ENCODE results near the gene SH3PXD2A. TPM values are rescaled to one million over a fixed set of nuclear protein-coding genes. Genes with fewer than 3 reads are reported as not detected.

Gene SH3PXD2A
- total RNA-seq, 2 experiments from 2014 or later, result 14.8 to 16.0 TPM

DNA sequence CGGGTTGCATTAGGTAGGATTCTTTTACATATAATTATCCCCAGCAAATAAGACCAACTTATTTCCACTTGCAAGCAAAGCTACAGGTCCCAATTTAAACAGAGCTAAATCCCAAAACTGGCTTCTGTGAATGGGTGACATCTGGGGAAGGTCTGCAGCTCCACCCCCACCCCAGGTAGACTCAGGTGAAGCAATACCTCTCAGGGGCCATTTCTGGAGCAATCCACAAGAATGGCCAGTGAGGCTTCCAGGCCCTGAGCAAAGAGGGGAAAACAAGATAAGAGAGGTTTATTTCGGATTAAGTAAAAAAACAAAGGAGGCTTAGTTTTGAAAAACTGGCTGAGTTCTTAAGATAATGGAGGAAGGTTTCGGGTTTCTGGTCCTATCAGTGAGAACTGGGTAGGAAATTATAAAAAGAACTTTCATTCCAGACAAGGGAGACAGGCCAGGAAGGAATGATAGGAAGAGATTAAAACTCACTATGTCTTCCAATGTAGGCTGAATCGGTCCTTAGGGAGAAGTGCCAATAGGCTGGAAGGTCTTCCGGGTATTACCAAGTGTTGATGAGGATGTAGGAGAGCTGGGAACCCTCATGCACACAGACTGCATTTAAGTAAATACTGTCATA is 25.4 kb downstream of the SH3PXD2A start:
- DNase-seq, result no peak
- Mint-ChIP-seq H3K4me1 (no peaks in the 10 kb centered on the region), H3K27ac (no peak overlapping the region), H3K27me3 (peaks cover 12% of the 10 kb centered on the region), H3K4me3 (no peak overlapping the region), H3K9me3 (no peaks in the 10 kb centered on the region), H3K36me3 (no peaks in the 10 kb centered on the region)
- POLR2A ChIA-PET, result no interaction called here
- ATAC-seq (ENCODE audit: low read depth), result no peak

GRCh38 chr10:103829278-103829677 is 26.1 kb downstream of the SH3PXD2A start:
- no peak for ATAC-seq (ENCODE audit: low read depth)
- Mint-ChIP-seq H3K36me3 (no peaks in the 10 kb centered on the region), H3K27me3 (peaks cover 18% of the 10 kb centered on the region), H3K27ac (no peak overlapping the region), H3K4me1 (peaks cover 4% of the 10 kb centered on the region), H3K9me3 (no peaks in the 10 kb centered on the region), H3K4me3 (no peak overlapping the region)
- no peak for DNase-seq
- POLR2A ChIA-PET, result no interaction called here

GRCh38 chr10:103828587-103829197 is 26.7 kb downstream of the SH3PXD2A start:
- peaks cover 23% of the 10 kb centered on the region for H3K27me3 Mint-ChIP-seq

DNA sequence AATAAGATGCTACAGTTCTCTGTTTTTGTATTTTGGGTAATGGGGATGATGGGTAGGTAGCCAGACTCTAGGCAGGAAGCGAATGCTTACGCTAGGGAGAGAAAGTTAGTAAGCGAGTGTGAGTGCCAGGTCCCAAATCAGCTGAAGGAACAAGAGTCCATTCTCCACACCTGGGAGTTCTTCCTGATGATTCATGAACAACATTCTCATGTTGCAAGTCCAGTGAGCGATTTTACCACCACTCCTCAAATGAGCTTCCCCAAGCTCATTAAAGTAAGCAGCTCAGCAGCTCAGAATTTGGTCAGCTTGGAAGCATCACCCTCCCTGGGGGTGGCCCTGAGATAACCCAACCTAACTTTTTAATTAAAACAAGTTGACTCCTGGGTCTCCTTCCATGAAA is 27.3 kb downstream of the SH3PXD2A start:
- H3K9me3 Mint-ChIP-seq, result no peaks in the 10 kb centered on the region
- POLR2A ChIA-PET, result no interaction called here
- no peak overlapping the region for H3K4me3 Mint-ChIP-seq
- peaks cover 5% of the 10 kb centered on the region for H3K4me1 Mint-ChIP-seq
- H3K27ac Mint-ChIP-seq, result no peak overlapping the region
- DNase-seq (no peak), ATAC-seq (ENCODE audit: low read depth) (no peak)
- H3K27me3 Mint-ChIP-seq, result peaks cover 26% of the 10 kb centered on the region
- no peaks in the 10 kb centered on the region for H3K36me3 Mint-ChIP-seq

More at GRCh38 chr10:103828587-103829197, 26.7 kb downstream of the SH3PXD2A start:
- no peak overlapping the region for H3K27ac Mint-ChIP-seq
- no peaks in the 10 kb centered on the region for H3K36me3 Mint-ChIP-seq
- no peak for DNase-seq
- no peak overlapping the region for H3K4me3 Mint-ChIP-seq
- H3K9me3 Mint-ChIP-seq, result no peaks in the 10 kb centered on the region
- peaks cover 5% of the 10 kb centered on the region for H3K4me1 Mint-ChIP-seq
- POLR2A ChIA-PET, result no interaction called here
- no peak for ATAC-seq (ENCODE audit: low read depth)

DNA sequence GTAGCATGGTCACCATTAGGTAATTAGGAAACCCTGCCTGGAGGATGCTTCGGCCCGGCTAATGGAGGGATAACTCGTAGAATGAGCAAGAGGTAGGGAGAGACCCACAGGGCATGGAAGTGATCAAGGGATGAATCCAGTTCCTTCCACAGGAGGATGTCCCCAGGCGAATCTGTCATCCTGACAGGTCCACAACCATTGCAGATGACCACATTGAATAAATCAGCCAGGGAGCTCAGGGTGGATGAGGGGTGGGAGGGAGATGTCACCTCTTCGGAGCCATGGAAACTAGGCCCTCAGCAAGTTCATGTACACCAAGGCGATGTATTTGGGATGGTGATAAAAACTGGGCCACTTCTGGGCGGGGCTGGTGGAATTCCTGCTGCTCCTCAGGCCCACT is 28.5 kb downstream of the SH3PXD2A start:
- H3K4me3 Mint-ChIP-seq, result no peak overlapping the region
- H3K4me1 Mint-ChIP-seq, result peaks cover 5% of the 10 kb centered on the region
- no peak for ATAC-seq (ENCODE audit: low read depth)

DNA sequence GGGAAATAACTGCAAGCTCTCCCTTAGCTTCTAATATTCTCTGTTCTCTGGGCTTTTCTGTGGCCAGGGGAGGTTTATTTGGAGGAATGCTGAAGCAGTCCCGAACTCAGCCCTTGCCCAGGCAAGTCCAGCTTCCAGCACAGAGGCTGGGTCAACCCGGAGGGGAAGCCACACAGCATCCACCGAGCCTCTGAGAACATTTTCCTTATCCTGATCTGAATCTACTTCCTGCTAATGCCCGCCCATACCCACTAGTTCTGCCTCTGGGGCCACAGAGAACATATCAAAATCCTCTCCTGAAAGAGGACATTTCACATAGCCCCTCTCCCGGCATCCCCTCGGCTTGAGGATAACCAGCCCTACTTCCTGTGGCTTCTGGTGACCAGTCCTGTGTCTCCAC is 31.1 kb downstream of the SH3PXD2A start:
- POLR2A ChIA-PET, result no interaction called here
- Mint-ChIP-seq H3K4me3 (no peak overlapping the region), H3K36me3 (no peaks in the 10 kb centered on the region), H3K4me1 (peaks cover 5% of the 10 kb centered on the region), H3K27me3 (peaks cover 38% of the 10 kb centered on the region), H3K9me3 (no peaks in the 10 kb centered on the region), H3K27ac (no peak overlapping the region)
- DNase-seq (no peak), ATAC-seq (ENCODE audit: low read depth) (no peak)

More for the DNA sequence above, 28.5 kb downstream of the SH3PXD2A start:
- DNase-seq, result no peak
- Mint-ChIP-seq H3K36me3 (no peaks in the 10 kb centered on the region), H3K27ac (no peak overlapping the region), H3K9me3 (no peaks in the 10 kb centered on the region), H3K27me3 (peaks cover 34% of the 10 kb centered on the region)
- POLR2A ChIA-PET, result no interaction called here

DNA sequence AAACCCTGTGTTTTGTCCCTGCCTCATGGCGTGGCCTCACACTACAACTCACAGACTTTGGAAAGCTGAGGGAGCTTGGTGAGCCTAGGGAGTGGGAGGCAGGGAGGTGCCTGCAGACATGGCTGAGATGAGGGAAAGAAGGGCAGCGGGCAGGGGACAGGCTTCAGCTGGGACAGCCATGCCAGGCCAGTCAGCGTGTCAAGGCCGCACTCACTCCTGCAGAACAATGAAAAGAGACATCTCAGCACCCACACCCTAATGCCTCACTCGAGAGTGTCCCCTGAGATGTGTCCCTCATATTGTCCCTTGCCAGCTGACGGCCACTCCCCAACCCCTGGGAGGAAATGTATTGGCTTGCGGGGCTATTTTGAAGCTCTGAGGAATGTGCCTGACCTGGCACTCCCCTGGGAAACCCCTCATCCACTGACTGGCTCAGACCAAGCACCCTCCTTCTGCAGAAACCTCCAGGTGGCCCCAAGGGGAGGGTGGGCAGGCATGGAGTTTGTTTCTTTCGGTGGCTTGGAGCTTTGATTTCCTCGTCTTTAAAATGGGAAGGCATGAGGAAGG is 31.6 kb downstream of the SH3PXD2A start:
- Mint-ChIP-seq H3K4me1 (peaks cover 5% of the 10 kb centered on the region), H3K9me3 (no peaks in the 10 kb centered on the region), H3K27me3 (peaks cover 39% of the 10 kb centered on the region), H3K27ac (no peak overlapping the region), H3K36me3 (no peaks in the 10 kb centered on the region), H3K4me3 (no peak overlapping the region)
- POLR2A ChIA-PET, result no interaction called here
- ATAC-seq (ENCODE audit: low read depth) (no peak), DNase-seq (no peak)

GRCh38 chr10:103822800-103823199 is 32.6 kb downstream of the SH3PXD2A start:
- POLR2A ChIA-PET, result no interaction called here
- DNase-seq (no peak), ATAC-seq (ENCODE audit: low read depth) (no peak)
- H3K36me3 Mint-ChIP-seq, result no peaks in the 10 kb centered on the region
- H3K4me3 Mint-ChIP-seq, result no peak overlapping the region
- peaks cover 5% of the 10 kb centered on the region for H3K4me1 Mint-ChIP-seq
- H3K9me3 Mint-ChIP-seq, result no peaks in the 10 kb centered on the region
- H3K27ac Mint-ChIP-seq, result no peak overlapping the region
- H3K27me3 Mint-ChIP-seq, result peaks cover 45% of the 10 kb centered on the region

GRCh38 chr10:103822107-103822716 is 33.2 kb downstream of the SH3PXD2A start:
- DNase-seq (no peak), ATAC-seq (ENCODE audit: low read depth) (no peak)
- Mint-ChIP-seq H3K27ac (no peak overlapping the region), H3K9me3 (no peaks in the 10 kb centered on the region), H3K4me1 (peaks cover 5% of the 10 kb centered on the region), H3K36me3 (no peaks in the 10 kb centered on the region), H3K4me3 (no peak overlapping the region), H3K27me3 (peaks cover 45% of the 10 kb centered on the region)
- POLR2A ChIA-PET, result no interaction called here

GRCh38 chr10:103820101-103821062 is 35.0 kb downstream of the SH3PXD2A start:
- POLR2A ChIA-PET, result no interaction called here
- H3K36me3 Mint-ChIP-seq, result no peaks in the 10 kb centered on the region
- H3K27ac Mint-ChIP-seq, result no peak overlapping the region
- no peak overlapping the region for H3K4me3 Mint-ChIP-seq
- ATAC-seq (ENCODE audit: low read depth), result no peak
- peaks cover 8% of the 10 kb centered on the region for H3K4me1 Mint-ChIP-seq
- H3K9me3 Mint-ChIP-seq, result no peaks in the 10 kb centered on the region
- DNase-seq, result no peak
- peaks cover 48% of the 10 kb centered on the region for H3K27me3 Mint-ChIP-seq

DNA sequence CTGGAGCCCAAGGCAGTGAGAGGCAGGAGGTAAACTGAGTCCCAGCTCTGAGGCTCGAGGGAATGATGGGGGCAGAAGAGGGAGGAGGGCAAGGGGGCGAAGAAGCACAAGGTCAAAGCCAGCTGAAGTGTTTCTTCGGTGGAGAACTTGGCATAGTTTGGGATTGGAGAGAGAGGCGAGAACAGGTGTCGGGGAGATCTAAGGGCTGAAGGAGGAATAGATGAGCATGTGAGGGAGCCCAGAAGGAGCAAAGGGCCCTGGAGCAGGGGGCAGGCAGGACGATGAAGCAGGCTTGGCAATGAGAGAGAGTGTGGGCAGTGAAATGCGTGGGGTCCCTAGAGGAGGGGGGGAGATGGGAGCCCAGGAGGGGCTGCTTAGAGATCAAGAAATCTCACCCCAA is 35.9 kb downstream of the SH3PXD2A start:
- no peaks in the 10 kb centered on the region for H3K9me3 Mint-ChIP-seq
- no peaks in the 10 kb centered on the region for H3K36me3 Mint-ChIP-seq
- H3K27me3 Mint-ChIP-seq, result peaks cover 43% of the 10 kb centered on the region
- POLR2A ChIA-PET, result no interaction called here
- H3K27ac Mint-ChIP-seq, result no peak overlapping the region
- H3K4me3 Mint-ChIP-seq, result no peak overlapping the region
- no peak for ATAC-seq (ENCODE audit: low read depth)
- peaks cover 7% of the 10 kb centered on the region for H3K4me1 Mint-ChIP-seq
- no peak for DNase-seq

- Mint-ChIP-seq H3K4me1 (peaks cover 3% of the 10 kb centered on the region), H3K9me3 (no peaks in the 10 kb centered on the region), H3K27ac (no peak overlapping the region), H3K27me3 (peaks cover 37% of the 10 kb centered on the region), H3K36me3 (no peaks in the 10 kb centered on the region), H3K4me3 (no peak overlapping the region)
- POLR2A ChIA-PET, result no interaction called here
- DNase-seq, result no peak
- ATAC-seq (ENCODE audit: low read depth), result no peak
Measured at GRCh38 chr10:103818765-103819374, 36.5 kb downstream of the SH3PXD2A start.

DNA sequence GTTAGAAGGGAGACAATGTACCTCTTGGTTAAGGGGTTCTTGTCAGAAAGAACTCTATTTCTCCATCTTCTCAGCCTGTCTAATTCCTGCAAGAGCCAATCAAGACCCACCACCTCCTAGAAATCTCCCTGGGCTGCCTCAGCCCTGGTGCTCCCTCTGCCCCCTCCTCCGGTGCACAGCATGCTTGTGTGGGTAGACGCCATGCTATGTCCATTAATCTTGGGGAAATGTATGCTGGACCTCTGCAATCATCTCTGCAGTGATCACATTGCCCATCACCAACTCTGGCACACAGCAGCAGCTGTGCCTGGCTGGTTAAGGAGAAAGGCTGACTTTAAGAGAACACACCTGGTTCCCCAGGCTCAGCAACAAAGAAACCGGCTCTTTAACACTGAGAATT is 37.3 kb downstream of the SH3PXD2A start:
- Mint-ChIP-seq H3K4me3 (no peak overlapping the region), H3K9me3 (no peaks in the 10 kb centered on the region), H3K4me1 (peaks cover 3% of the 10 kb centered on the region), H3K27ac (no peak overlapping the region), H3K36me3 (no peaks in the 10 kb centered on the region), H3K27me3 (peaks cover 33% of the 10 kb centered on the region)
- ATAC-seq (ENCODE audit: low read depth) (no peak), DNase-seq (no peak)
- POLR2A ChIA-PET, result no interaction called here

All from activated naive CD8-positive, alpha-beta T cell treated with anti-CD3 and anti-CD28 coated beads, Interleukin-2, amount 10 ng/mL, durations not matched to agents 7 days and 5 days (primary cell).